ENCODE measurements around the gene GALNTL6. TPM values are rescaled to one million over a fixed set of nuclear protein-coding genes. Genes with fewer than 3 reads are reported as not detected.

GALNTL6 gene
- total RNA-seq, 1 experiment from 2014 or later: not detected

DNA sequence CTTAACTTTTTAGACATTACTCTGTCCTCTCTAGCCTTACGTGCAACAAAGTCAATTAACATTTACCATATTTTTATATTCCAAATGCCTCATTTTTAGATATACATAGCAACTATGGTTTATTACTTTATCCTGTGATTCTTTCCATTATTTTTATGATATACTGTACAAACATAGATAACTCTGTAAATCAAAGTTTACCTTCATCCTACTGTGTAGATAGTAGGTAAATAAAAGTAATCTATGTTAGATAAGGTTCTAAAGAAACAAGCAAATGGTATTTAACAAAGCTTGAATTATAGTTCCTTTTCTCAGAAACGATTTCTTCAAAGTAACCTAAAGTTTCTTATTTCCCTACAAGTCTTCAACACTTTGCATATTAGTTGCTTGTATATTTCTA lies 350.0 kb downstream of the GALNTL6 start:
- Histone ChIP-seq H2BK120ac (ENCODE audit: low read depth, low read length, poor library complexity, severe bottlenecking) (no peak overlapping the region), H3K4ac (ENCODE audit: low read depth, low read length) (no peak overlapping the region), H2BK15ac (ENCODE audit: low read depth, low read length) (no peak overlapping the region), H3K79me2 (ENCODE audit: insufficient read depth, low read length) (no peaks in the 10 kb centered on the region), H4K91ac (ENCODE audit: insufficient read length, low read depth, low read length) (no peak overlapping the region), H4K8ac (replicated peaks; ENCODE audit: insufficient read length, low read depth, low read length) (no peak overlapping the region), H3K18ac (ENCODE audit: insufficient read length, low read depth, low read length) (no peak overlapping the region), H2BK12ac (ENCODE audit: insufficient read length, low read depth, low read length) (no peak overlapping the region), H3K9me3 (ENCODE audit: control insufficient read depth, low read depth, low read length) (no peaks in the 10 kb centered on the region), H2AFZ (ENCODE audit: low read length) (no peak overlapping the region), H3K14ac (ENCODE audit: insufficient read depth, low read length) (no peak overlapping the region), H3K56ac (ENCODE audit: insufficient read length, low read depth, low read length) (no peak overlapping the region), H2AK5ac (ENCODE audit: insufficient read length, low read length) (no peak overlapping the region), H3K27me3 (ENCODE audit: insufficient read depth, low read length) (no peaks in the 10 kb centered on the region), H3K9ac (ENCODE audit: extremely low read depth, insufficient read length, low read length) (no peak overlapping the region), H2BK5ac (ENCODE audit: insufficient read length, low read length) (no peak overlapping the region), H3K4me1 (ENCODE audit: insufficient read depth, low read length) (no peaks in the 10 kb centered on the region), H4K20me1 (ENCODE audit: control insufficient read depth, insufficient read depth, insufficient read length) (no peaks in the 10 kb centered on the region), H3K23ac (ENCODE audit: insufficient read length, low read depth, low read length) (no peak overlapping the region), H3T11ph (ENCODE audit: low read length) (no peak overlapping the region), H3K79me1 (ENCODE audit: insufficient read depth, low read depth, low read length, poor library complexity, severe bottlenecking) (no peaks in the 10 kb centered on the region), H3K27ac (ENCODE audit: insufficient read length, low read depth, low read length) (no peak overlapping the region), H2BK20ac (ENCODE audit: low read depth, low read length, poor library complexity, severe bottlenecking) (no peak overlapping the region), H3K23me2 (ENCODE audit: insufficient read length, low read depth, low read length, poor library complexity, severe bottlenecking) (no peaks in the 10 kb centered on the region), H4K5ac (ENCODE audit: insufficient read length, low read depth, low read length) (no peak overlapping the region), H3K4me2 (ENCODE audit: insufficient read depth, insufficient read length, low read length) (no peak overlapping the region)
- no peaks in the 10 kb centered on the region for H3K9me3 Mint-ChIP-seq
- no peak overlapping the region for H3K27ac Mint-ChIP-seq
- TF ChIP-seq, protein P1, sequence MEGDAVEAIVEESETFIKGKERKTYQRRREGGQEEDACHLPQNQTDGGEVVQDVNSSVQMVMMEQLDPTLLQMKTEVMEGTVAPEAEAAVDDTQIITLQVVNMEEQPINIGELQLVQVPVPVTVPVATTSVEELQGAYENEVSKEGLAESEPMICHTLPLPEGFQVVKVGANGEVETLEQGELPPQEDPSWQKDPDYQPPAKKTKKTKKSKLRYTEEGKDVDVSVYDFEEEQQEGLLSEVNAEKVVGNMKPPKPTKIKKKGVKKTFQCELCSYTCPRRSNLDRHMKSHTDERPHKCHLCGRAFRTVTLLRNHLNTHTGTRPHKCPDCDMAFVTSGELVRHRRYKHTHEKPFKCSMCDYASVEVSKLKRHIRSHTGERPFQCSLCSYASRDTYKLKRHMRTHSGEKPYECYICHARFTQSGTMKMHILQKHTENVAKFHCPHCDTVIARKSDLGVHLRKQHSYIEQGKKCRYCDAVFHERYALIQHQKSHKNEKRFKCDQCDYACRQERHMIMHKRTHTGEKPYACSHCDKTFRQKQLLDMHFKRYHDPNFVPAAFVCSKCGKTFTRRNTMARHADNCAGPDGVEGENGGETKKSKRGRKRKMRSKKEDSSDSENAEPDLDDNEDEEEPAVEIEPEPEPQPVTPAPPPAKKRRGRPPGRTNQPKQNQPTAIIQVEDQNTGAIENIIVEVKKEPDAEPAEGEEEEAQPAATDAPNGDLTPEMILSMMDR (conservative IDR thresholded peaks at IDR 0.05): no peak
- H3K4me1 Mint-ChIP-seq: no peaks in the 10 kb centered on the region
- DNase-seq: no peak
- no CpG with 5 or more reads among the region's 2 CpGs for WGBS (ENCODE audit: extremely low coverage, insufficient read length, low lambda C conversion rate)
- H3K4me3 Mint-ChIP-seq: no peak overlapping the region
- no peaks in the 10 kb centered on the region for H3K27me3 Mint-ChIP-seq (ENCODE audit: low read depth)
- H3K36me3 Mint-ChIP-seq (ENCODE audit: insufficient read depth in 1 of 3, low read depth in 3 of 3): no peaks in the 10 kb centered on the region
